SK-N-SH (cell line): ENCODE data around the gene PGF. TPM values are rescaled to one million over a fixed set of nuclear protein-coding genes. Genes with fewer than 3 reads are reported as not detected.

Source experiments
- CTCF ChIA-PET: fragments of 300-600, 350-600 bp; formaldehyde crosslinking; extraction: SDS; loops from one replicate; lab custom pipeline; 2021; lab: Yijun Ruan, JAX
- POLR2A ChIA-PET: fragments of 350-600 bp; sonication (Branson Sonifier 250); formaldehyde crosslinking; extraction: SDS; loops from one replicate; lab custom pipeline; 2020; ENCODE audit warnings: antibody characterized with exemption, inconsistent platforms; lab: Yijun Ruan, JAX
- DNase-seq: peaks from one replicate; pipeline ENCODE4 v3.0.0; 2012
- H2AFZ ChIP-seq: fragments of 200-600 bp; sonication (generic); 2 replicates; pipeline ENCODE4 v1.8.1; 2016; ENCODE audit warnings: antibody characterized with exemption, mild to moderate bottlenecking, low read depth
- H3F3A ChIP-seq: fragments of 200-600 bp; sonication (generic); replicated peaks from 2 replicates; pipeline ENCODE3; 2016; ENCODE audit warnings: antibody characterized with exemption, mild to moderate bottlenecking; ENCODE audit not compliant: insufficient read depth
- H3K27ac ChIP-seq, 2 experiments: fragments of 200-500 bp in 1 of 2; fragments of 200-600 bp in 1 of 2; sonication (Bioruptor generic) in 1 of 2; sonication (generic), shearing (Covaris generic) in 1 of 2; 2 replicates each; pipeline versions ENCODE4 v1.5.1 to v1.6.1; 2014 to 2016; ENCODE audit warnings: low read depth in 2 of 2, inconsistent platforms in 1 of 2, low read length in 1 of 2, mild to moderate bottlenecking in 1 of 2, mixed read lengths in 1 of 2
- H3K27me3 ChIP-seq: fragments of 200-600 bp; sonication (generic), shearing (Covaris generic); 2 replicates; pipeline ENCODE4 v1.6.1; 2016; ENCODE audit warnings: mixed run types; ENCODE audit not compliant: insufficient read depth
- H3K36me3 ChIP-seq, 2 experiments: fragments of 200-500 bp in 1 of 2; fragments of 200-600 bp in 1 of 2; sonication (Bioruptor generic) in 1 of 2; sonication (generic) in 1 of 2; replicated peaks in 1 of 2; 2 replicates each; pipeline versions ENCODE3 to v1.5.1; 2014 to 2016; ENCODE audit warnings: low read length in 1 of 2, mild to moderate bottlenecking in 1 of 2; ENCODE audit not compliant: insufficient read depth in 2 of 2, control insufficient read depth in 1 of 2
- H3K4me1 ChIP-seq, 2 experiments: fragments of 200-500 bp in 1 of 2; fragments of 200-600 bp in 1 of 2; sonication (Bioruptor generic) in 1 of 2; sonication (generic), shearing (Covaris generic) in 1 of 2; 2 replicates each; pipeline versions ENCODE4 v1.5.1 to v1.6.1; 2014 to 2016; ENCODE audit warnings: low read depth in 1 of 2, low read length in 1 of 2, mixed run types in 1 of 2; ENCODE audit not compliant: insufficient read depth in 2 of 2, control insufficient read depth in 1 of 2
- H3K4me2 ChIP-seq: fragments of 200-600 bp; sonication (generic), shearing (Covaris generic); 2 replicates; pipeline ENCODE4 v1.6.1; 2017; ENCODE audit warnings: mixed run types
- H3K4me3 ChIP-seq, 2 experiments: fragments of 200-500 bp in 1 of 2; fragments of 200-600 bp in 1 of 2; sonication (Bioruptor generic) in 1 of 2; sonication (generic), shearing (Covaris generic) in 1 of 2; 2 replicates each; pipeline versions ENCODE4 v1.5.1 to v1.8.1; 2014 to 2016; ENCODE audit warnings: low read depth in 2 of 2, inconsistent platforms in 1 of 2, low read length in 1 of 2, mild to moderate bottlenecking in 1 of 2, mixed read lengths in 1 of 2, moderate library complexity in 1 of 2
- H3K79me2 ChIP-seq: fragments of 200-600 bp; sonication (generic); 2 replicates; pipeline ENCODE4 v1.8.1; 2017; ENCODE audit warnings: mild to moderate bottlenecking; ENCODE audit not compliant: insufficient read depth
- H3K9ac ChIP-seq: fragments of 200-600 bp; sonication (generic); 2 replicates; pipeline ENCODE4 v1.6.1; 2017; ENCODE audit warnings: mixed run types
- H3K9me2 ChIP-seq: fragments of 200-600 bp; sonication (generic); 2 replicates; pipeline ENCODE4 v1.6.1; 2017; ENCODE audit warnings: mixed run types
- H3K9me3 ChIP-seq: fragments of 200-600 bp; sonication (generic); 2 replicates; pipeline ENCODE4 v1.6.1; 2017; ENCODE audit warnings: mixed run types, mild to moderate bottlenecking, moderate library complexity
- H4K20me1 ChIP-seq: fragments of 200-600 bp; sonication (generic); 2 replicates; pipeline ENCODE4 v1.6.1; 2017; ENCODE audit warnings: mild to moderate bottlenecking, mixed run types; ENCODE audit not compliant: insufficient read depth
- CHD2 ChIP-seq: fragments of 150-350 bp; IDR thresholded peaks from 2 replicates; pipeline ENCODE4 v1.6.1; 2018; ENCODE audit warnings: low read length; ENCODE audit not compliant: partially characterized antibody
- CTCF ChIP-seq: fragments of 200-600 bp; sonication (generic); IDR thresholded peaks from 2 replicates; pipeline ENCODE4 v1.6.1; 2017; ENCODE audit warnings: antibody characterized with exemption, mild to moderate bottlenecking, moderate library complexity
- ELF1 ChIP-seq: IDR thresholded peaks from 2 replicates; pipeline ENCODE4 v1.4.0; 2012
- EZH2phosphoT487 ChIP-seq: fragments of 200-600 bp; sonication (generic); IDR thresholded peaks from 2 replicates; pipeline ENCODE4 v1.6.1; 2017; ENCODE audit warnings: low read depth, mixed run types, mild to moderate bottlenecking, antibody characterized with exemption, moderate library complexity, borderline replicate concordance
- FOSL2 ChIP-seq: IDR thresholded peaks from 2 replicates; pipeline ENCODE4 v1.4.0; 2012; ENCODE audit warnings: low read depth, mild to moderate bottlenecking, moderate library complexity, borderline replicate concordance
- FOXJ3 ChIP-seq: sonication (generic); formaldehyde crosslinking; IDR thresholded peaks from 2 replicates; pipeline ENCODE4 v1.5.1; 2020; ENCODE audit warnings: mild to moderate bottlenecking, missing genetic modification reagents
- FOXM1 ChIP-seq: IDR thresholded peaks from 2 replicates; pipeline ENCODE4 v1.4.0; 2012; ENCODE audit warnings: low read depth, mild to moderate bottlenecking
- GABPA ChIP-seq: IDR thresholded peaks from 2 replicates; pipeline ENCODE4 v1.4.0; 2012; ENCODE audit warnings: low read depth, mild to moderate bottlenecking
- GATA2 ChIP-seq: sonication (generic); formaldehyde crosslinking; IDR thresholded peaks from 2 replicates; pipeline ENCODE4 v1.5.0; 2020; ENCODE audit warnings: mild to moderate bottlenecking, missing genetic modification reagents
- IRF3 ChIP-seq: fragments of 150-350 bp; IDR thresholded peaks from 2 replicates; pipeline ENCODE4 v1.6.1; 2016; ENCODE audit warnings: mild to moderate bottlenecking, low read depth, low read length
- MEF2A ChIP-seq: IDR thresholded peaks from 2 replicates; pipeline ENCODE4 v1.4.0; 2012; ENCODE audit warnings: low read depth, borderline replicate concordance
- MXI1 ChIP-seq: IDR thresholded peaks from 2 replicates; pipeline ENCODE4 v1.6.1; 2012; ENCODE audit warnings: mild to moderate bottlenecking, low read depth, low read length, improper control_type of control experiment
- NFIC ChIP-seq: IDR thresholded peaks from 2 replicates; pipeline ENCODE4 v1.4.0; 2012; ENCODE audit warnings: borderline replicate concordance
- NRF1 ChIP-seq: IDR thresholded peaks from 2 replicates; pipeline ENCODE4 v1.6.1; 2012; ENCODE audit warnings: low read depth, mild to moderate bottlenecking, low read length
- PBX3 ChIP-seq: IDR thresholded peaks from 2 replicates; pipeline ENCODE4; 2012
- POLR2AphosphoS5 ChIP-seq: IDR thresholded peaks from 2 replicates; pipeline ENCODE4 v1.6.1; 2012; ENCODE audit warnings: low read depth, low read length
- RAD21 ChIP-seq: IDR thresholded peaks from 2 replicates; pipeline ENCODE4 v1.6.1; 2012; ENCODE audit warnings: mild to moderate bottlenecking, low read length
- RCOR1 ChIP-seq: fragments of 150-350 bp; IDR thresholded peaks from 2 replicates; pipeline ENCODE4 v1.6.1; 2017; ENCODE audit warnings: antibody characterized with exemption, low read length
- RFX5 ChIP-seq: IDR thresholded peaks from 2 replicates; pipeline ENCODE4 v1.6.1; 2012; ENCODE audit warnings: mild to moderate bottlenecking, improper control_type of control experiment, low read length
- SIN3A ChIP-seq: IDR thresholded peaks from 2 replicates; pipeline ENCODE4 v1.6.1; 2012; ENCODE audit warnings: low read depth, mild to moderate bottlenecking, low read length, moderate library complexity, borderline replicate concordance
- TCF12 ChIP-seq: IDR thresholded peaks from 2 replicates; pipeline ENCODE4 v1.4.0; 2012
- USF1 ChIP-seq: IDR thresholded peaks from 2 replicates; pipeline ENCODE4 v1.4.0; 2012; ENCODE audit warnings: low read depth, borderline replicate concordance
- YY1 ChIP-seq: IDR thresholded peaks from 2 replicates; pipeline ENCODE4 v1.4.0; 2012; ENCODE audit warnings: low read depth, mild to moderate bottlenecking
- WGBS: methylation state at CpG from one replicate; pipeline ENCODE4 v1.1.6; 2017; ENCODE audit warnings: low lambda C conversion rate; 5-methylcytosine and 5-hydroxymethylcytosine counted together
- polyA plus RNA-seq, 3 experiments: library from polyadenylated mRNA; depleted of rRNA; stranded (reverse); fragments of >200 nt; gene quantifications; 2 replicates each; pipeline ENCODE4 v1.2.3, GENCODE V29; 2012

Gene PGF
- polyA plus RNA-seq, 1 of the 3 experiments (the other 2 are of a cell fraction) = 4.4 TPM

GRCh38 chr14:74912111-74912510 lies 43.3 kb downstream of the PGF start (continued):
- TF ChIP-seq IRF3 (no peak), FOXJ3 (CRISPR knock-in tag) (no peak), GABPA (no peak), SIN3A (no peak), FOXM1 (no peak), EZH2phosphoT487 (no peak), ELF1 (no peak), NRF1 (no peak), RAD21 (no peak)

- Histone ChIP-seq H4K20me1 (no peaks in the 10 kb centered on the region), H3K27ac (no peak overlapping the region), H3K4me2 (no peak overlapping the region), H3K9me2 (no peaks in the 10 kb centered on the region), H3K27me3 (no peaks in the 10 kb centered on the region), H3K9ac (no peak overlapping the region), H3F3A (peaks cover 2% of the 10 kb centered on the region), H3K36me3 (no peaks in the 10 kb centered on the region), H3K79me2 (no peaks in the 10 kb centered on the region), H3K4me1 (no peaks in the 10 kb centered on the region; a peak in 1 of 4 replicates), H3K9me3 (no peaks in the 10 kb centered on the region), H3K4me3 (no peak overlapping the region), H2AFZ (no peak overlapping the region)
- WGBS = 89% methylated on average over 4 of the region's 5 CpGs
- POLR2A ChIA-PET = interaction anchor here (1.8 kb wide), 1 partner anchor 11 kb away, joined by 4 read pairs; the partner anchor contains the start of gene RPS6KL1
- CTCF ChIA-PET = interaction anchor here (1.6 to 26.0 kb wide), 4 partner anchors 17 to 392 kb away, joined by 6 to 537 read pairs (median 74); no protein-coding TSS in a partner anchor
- TF ChIP-seq RAD21 (no peak), CHD2 (no peak), YY1 (no peak), RCOR1 (no peak), NFIC (no peak), FOXJ3 (CRISPR knock-in tag) (no peak), EZH2phosphoT487 (no peak), SIN3A (no peak), TCF12 (no peak), NRF1 (no peak), CTCF (no peak), RFX5 (no peak), FOSL2 (no peak), MXI1 (no peak), FOXM1 (no peak), USF1 (no peak), MEF2A (no peak), GATA2 (no peak), PBX3 (no peak), POLR2AphosphoS5 (no peak)
- no peak for DNase-seq
These were observed 43.7 kb downstream of the PGF start for GRCh38 chr14:74911704-74912103.
